ENCODE results near the gene DOCK1. TPM values are rescaled to one million over a fixed set of nuclear protein-coding genes. Genes with fewer than 3 reads are reported as not detected.

The DOCK1 gene
- total RNA-seq, 4 donors from 2014 or later, result 60.6 to 136 (median 92.7) TPM

DNA sequence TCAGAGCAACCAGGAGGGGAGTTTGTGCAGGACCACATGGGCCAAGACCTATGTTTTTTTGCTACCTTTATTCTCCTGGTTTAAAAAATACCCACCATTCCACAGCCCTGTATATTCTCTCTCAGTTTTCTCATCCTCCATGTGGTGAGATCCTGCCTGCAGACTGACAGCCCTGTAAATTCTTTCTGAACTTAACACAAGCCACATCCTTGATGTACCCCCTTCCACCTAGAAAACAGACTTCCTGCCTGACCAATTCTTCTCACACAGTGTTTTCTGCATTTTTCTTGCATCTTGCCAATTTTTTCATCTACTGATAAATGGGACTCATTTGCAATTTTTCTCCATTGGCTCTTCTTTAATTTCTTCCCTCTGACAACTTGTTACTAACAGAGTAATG is 212.8 kb downstream of the DOCK1 start:
- H3K27me3 ChIP-seq, result no peaks in the 10 kb centered on the region
- TF ChIP-seq POLR2A (IDR thresholded peaks at IDR 0.05) (no peak), POLR2AphosphoS5 (IDR thresholded peaks at IDR 0.05) (no peak), EP300 (IDR thresholded peaks at IDR 0.05) (no peak), CTCF (IDR thresholded peaks at IDR 0.05) (no peak)
- H3K4me3 ChIP-seq, result no peak overlapping the region
- no peaks in the 10 kb centered on the region for H3K9me3 ChIP-seq
- peaks cover 28% of the 10 kb centered on the region for H3K36me3 ChIP-seq
- no peak for DNase-seq (ENCODE audit: low spot score in 2 of 2)
- H3K4me1 ChIP-seq, result no peaks in the 10 kb centered on the region
- H3K27ac ChIP-seq, result no peak overlapping the region

GRCh38 chr10:127119936-127120335 is 214.7 kb downstream of the DOCK1 start:
- Histone ChIP-seq H3K4me3 (no peak overlapping the region), H3K36me3 (peaks cover 17% of the 10 kb centered on the region), H3K4me1 (no peaks in the 10 kb centered on the region), H3K27me3 (no peaks in the 10 kb centered on the region), H3K9me3 (no peaks in the 10 kb centered on the region), H3K27ac (no peak overlapping the region)
- TF ChIP-seq POLR2AphosphoS5 (IDR thresholded peaks at IDR 0.05) (no peak), EP300 (IDR thresholded peaks at IDR 0.05) (no peak), CTCF (IDR thresholded peaks at IDR 0.05) (no peak), POLR2A (IDR thresholded peaks at IDR 0.05) (no peak)
- DNase-seq (ENCODE audit: low spot score in 2 of 2), result no peak
- 89% methylated on average over 8 of the region's 8 CpGs for WGBS

DNA sequence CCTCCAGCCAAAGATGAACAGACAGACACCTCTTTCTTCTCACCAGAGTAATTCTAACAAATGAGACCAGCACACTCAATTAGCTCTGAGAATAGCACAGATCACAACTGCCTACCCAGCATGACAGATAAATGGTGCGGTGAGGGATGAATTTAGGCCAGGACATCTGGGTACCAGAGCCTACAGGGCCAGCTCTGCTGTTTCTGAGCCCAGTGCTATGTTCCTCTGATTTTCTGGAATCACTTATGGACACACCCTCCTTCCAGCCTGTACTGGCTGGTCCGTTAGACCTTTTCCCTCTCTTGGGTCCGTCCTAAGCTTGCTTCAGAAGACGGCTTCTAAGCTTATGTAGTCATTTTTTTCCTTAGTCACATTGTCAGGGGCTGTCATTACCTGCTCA is 217.6 kb downstream of the DOCK1 start:
- DNase-seq (ENCODE audit: low spot score in 2 of 2), result no peak
- WGBS, result 55% methylated on average over 4 of the region's 4 CpGs
- no peak overlapping the region for H3K4me3 ChIP-seq
- H3K4me1 ChIP-seq, result no peaks in the 10 kb centered on the region
- no peak overlapping the region for H3K27ac ChIP-seq
- H3K27me3 ChIP-seq, result no peaks in the 10 kb centered on the region
- peaks cover 29% of the 10 kb centered on the region for H3K36me3 ChIP-seq
- TF ChIP-seq POLR2AphosphoS5 (IDR thresholded peaks at IDR 0.05) (no peak), POLR2A (IDR thresholded peaks at IDR 0.05) (no peak), CTCF (IDR thresholded peaks at IDR 0.05) (no peak), EP300 (IDR thresholded peaks at IDR 0.05) (no peak)
- no peaks in the 10 kb centered on the region for H3K9me3 ChIP-seq

DNA sequence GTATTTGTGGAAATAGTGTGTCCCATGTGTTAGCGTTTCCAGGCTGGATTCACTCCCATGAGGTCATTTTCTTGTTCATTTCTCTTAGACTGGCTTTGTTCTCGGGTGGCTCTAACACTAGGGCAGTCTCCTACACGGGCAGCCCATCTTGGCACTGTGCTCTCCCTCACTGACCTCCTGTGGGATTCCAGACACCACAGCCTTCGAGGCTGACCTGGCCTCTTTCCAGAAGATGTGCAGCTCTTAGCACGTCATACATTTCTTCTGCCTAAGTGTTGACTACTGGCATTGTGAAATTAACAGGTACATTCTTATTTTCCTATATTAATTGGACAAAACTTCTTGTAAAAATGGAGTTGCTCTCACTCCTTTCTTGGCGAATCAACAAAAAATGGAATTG is 218.4 kb downstream of the DOCK1 start:
- WGBS, result 79% methylated on average over 6 of the region's 6 CpGs
- H3K9me3 ChIP-seq, result no peaks in the 10 kb centered on the region
- no peak for TF ChIP-seq CTCF (IDR thresholded peaks at IDR 0.05)
- TF ChIP-seq EP300 (IDR thresholded peaks at IDR 0.05), result no peak
- TF ChIP-seq POLR2AphosphoS5 (IDR thresholded peaks at IDR 0.05), result no peak
- TF ChIP-seq POLR2A (IDR thresholded peaks at IDR 0.05), result no peak
- H3K4me1 ChIP-seq, result no peaks in the 10 kb centered on the region
- no peak overlapping the region for H3K27ac ChIP-seq
- no peak overlapping the region for H3K4me3 ChIP-seq
- DNase-seq (ENCODE audit: low spot score in 2 of 2), result no peak
- no peaks in the 10 kb centered on the region for H3K27me3 ChIP-seq
- H3K36me3 ChIP-seq, result peaks cover 33% of the 10 kb centered on the region

GRCh38 chr10:127125331-127125730 is 220.1 kb downstream of the DOCK1 start:
- no peak overlapping the region for H3K4me3 ChIP-seq
- no peaks in the 10 kb centered on the region for H3K27me3 ChIP-seq
- H3K27ac ChIP-seq, result no peak overlapping the region
- DNase-seq (ENCODE audit: low spot score in 2 of 2), result no peak
- TF ChIP-seq CTCF (IDR thresholded peaks at IDR 0.05), result no peak
- no peak for TF ChIP-seq EP300 (IDR thresholded peaks at IDR 0.05)
- no peak for TF ChIP-seq POLR2A (IDR thresholded peaks at IDR 0.05)
- TF ChIP-seq POLR2AphosphoS5 (IDR thresholded peaks at IDR 0.05), result no peak
- no peaks in the 10 kb centered on the region for H3K9me3 ChIP-seq
- no peaks in the 10 kb centered on the region for H3K4me1 ChIP-seq
- WGBS, result 80% methylated on average over 9 of the region's 9 CpGs
- peaks cover 30% of the 10 kb centered on the region for H3K36me3 ChIP-seq
